Astrocyte of the spinal cord (primary cell): Measurements from ENCODE around the gene NEU4.

Source experiments
- DNase-seq: peaks from one replicate; pipeline ENCODE4 v3.0.0; 2011; ENCODE audit warnings: low read depth, low spot score
- H3K4me3 ChIP-seq: 2 replicates; pipeline ENCODE4 v1.5.1; 2011; ENCODE audit warnings: low read depth, mild to moderate bottlenecking, low read length, moderate library complexity
- in situ Hi-C: cut with HindIII; loops from 2 replicates; pipeline ENCODE4 v1.10.0; 2017; ENCODE audit warnings: low sequenced_read_pairs
- TF ChIP-seq, protein P1 (sequence below): IDR thresholded peaks from 2 replicates; pipeline ENCODE4 v1.5.1; 2012; ENCODE audit warnings: low read depth, mild to moderate bottlenecking, low read length, inconsistent platforms

The NEU4 gene

GRCh38 chr2:241809383-241810306 lies 652 bp downstream of the NEU4 start:
- no peak overlapping the region for H3K4me3 ChIP-seq
- TF ChIP-seq, protein P1, sequence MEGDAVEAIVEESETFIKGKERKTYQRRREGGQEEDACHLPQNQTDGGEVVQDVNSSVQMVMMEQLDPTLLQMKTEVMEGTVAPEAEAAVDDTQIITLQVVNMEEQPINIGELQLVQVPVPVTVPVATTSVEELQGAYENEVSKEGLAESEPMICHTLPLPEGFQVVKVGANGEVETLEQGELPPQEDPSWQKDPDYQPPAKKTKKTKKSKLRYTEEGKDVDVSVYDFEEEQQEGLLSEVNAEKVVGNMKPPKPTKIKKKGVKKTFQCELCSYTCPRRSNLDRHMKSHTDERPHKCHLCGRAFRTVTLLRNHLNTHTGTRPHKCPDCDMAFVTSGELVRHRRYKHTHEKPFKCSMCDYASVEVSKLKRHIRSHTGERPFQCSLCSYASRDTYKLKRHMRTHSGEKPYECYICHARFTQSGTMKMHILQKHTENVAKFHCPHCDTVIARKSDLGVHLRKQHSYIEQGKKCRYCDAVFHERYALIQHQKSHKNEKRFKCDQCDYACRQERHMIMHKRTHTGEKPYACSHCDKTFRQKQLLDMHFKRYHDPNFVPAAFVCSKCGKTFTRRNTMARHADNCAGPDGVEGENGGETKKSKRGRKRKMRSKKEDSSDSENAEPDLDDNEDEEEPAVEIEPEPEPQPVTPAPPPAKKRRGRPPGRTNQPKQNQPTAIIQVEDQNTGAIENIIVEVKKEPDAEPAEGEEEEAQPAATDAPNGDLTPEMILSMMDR = no peak
- in situ Hi-C loops = no loop called here
- DNase-seq = no peak

DNA sequence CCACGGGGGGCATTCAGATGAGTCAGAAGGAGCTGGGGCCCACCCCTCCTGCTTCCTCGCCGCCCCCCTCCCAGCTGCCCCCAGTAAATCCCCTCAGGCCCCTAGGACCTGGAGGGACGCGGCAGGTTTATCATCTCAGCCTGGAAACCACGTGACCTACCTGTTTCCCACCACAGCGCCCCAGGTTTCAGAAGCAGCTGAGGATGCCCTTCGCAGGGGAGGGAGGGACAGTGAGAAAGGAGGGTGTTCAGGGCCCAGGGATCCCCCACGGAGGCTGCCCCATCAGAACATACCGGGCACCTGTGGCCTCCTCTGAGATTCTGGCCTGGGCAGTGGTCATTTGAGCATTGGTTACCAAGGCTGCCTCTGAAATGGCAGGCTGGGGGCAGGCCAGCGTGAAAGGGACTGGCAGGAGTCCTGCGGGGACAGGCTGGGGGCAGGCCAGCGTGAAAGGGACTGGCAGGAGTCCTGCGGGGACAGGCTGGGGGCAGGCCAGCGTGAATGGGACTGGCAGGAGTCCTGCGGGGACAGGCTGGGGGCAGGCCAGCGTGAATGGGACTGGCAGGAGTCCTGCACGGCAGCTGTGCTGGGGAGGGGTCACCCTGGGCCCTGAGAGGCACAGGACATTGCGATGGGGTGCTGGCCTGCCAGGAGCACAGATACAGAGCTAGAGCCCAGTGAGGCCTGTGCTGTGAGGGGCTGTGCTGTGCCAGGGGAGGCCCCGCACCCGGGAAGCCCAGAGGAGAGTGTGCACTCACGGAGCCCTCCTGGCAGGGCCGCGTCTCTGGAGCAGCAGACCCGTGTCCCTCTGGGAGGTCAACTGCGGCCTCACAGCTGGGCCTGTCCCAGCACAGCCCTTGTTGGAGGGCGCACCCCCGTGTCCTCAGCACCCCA lies 1.6 kb downstream of the NEU4 start:
- in situ Hi-C loops = no loop called here
- TF ChIP-seq, protein P1 = no peak
- DNase-seq = no peak
- no peak overlapping the region for H3K4me3 ChIP-seq

GRCh38 chr2:241811201-241811951 lies 2.4 kb downstream of the NEU4 start:
- no peak overlapping the region for H3K4me3 ChIP-seq
- DNase-seq = no peak
- in situ Hi-C loops = no loop called here
- TF ChIP-seq, protein P1 = no peak

DNA sequence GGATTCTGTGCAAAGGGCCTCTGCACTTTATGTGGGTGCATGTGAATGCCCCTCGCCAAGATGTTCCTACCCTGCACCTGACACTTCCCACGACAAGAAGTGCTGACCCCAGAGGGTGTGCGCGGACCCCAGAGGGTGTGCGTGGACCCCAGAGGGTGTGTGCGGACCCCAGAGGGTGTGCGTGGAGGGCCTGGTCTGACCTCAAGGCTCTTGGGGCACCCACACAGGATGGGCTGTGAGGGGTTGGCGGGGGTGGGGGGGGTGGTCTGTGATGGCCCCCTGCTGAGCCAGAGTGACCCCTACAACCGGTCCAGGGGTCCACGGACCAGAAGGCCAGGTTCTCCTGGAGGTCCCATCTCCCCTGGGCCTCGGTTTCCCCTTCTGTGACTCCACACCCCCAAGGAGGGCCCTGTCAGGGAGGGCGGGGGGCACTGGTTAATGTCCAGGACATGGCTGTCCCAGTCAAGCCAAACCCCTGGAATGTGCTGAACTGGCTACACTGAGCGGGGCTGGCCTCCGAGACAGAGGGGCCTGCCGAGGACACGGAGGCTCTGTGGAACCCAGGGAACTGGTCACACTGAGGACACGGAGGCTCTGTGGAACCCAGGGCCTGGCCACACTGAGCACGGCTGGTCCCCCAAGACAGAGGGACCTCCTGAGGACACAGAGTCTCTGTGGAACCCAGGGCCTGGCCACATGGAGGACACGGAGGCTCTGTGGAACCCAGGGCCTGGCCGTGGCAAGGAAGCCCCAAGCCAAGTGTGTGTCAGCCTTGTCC lies 3.1 kb downstream of the NEU4 start:
- DNase-seq = no peak
- in situ Hi-C loops = no loop called here
- H3K4me3 ChIP-seq = no peak overlapping the region
- TF ChIP-seq, protein P1 = no peak

DNA sequence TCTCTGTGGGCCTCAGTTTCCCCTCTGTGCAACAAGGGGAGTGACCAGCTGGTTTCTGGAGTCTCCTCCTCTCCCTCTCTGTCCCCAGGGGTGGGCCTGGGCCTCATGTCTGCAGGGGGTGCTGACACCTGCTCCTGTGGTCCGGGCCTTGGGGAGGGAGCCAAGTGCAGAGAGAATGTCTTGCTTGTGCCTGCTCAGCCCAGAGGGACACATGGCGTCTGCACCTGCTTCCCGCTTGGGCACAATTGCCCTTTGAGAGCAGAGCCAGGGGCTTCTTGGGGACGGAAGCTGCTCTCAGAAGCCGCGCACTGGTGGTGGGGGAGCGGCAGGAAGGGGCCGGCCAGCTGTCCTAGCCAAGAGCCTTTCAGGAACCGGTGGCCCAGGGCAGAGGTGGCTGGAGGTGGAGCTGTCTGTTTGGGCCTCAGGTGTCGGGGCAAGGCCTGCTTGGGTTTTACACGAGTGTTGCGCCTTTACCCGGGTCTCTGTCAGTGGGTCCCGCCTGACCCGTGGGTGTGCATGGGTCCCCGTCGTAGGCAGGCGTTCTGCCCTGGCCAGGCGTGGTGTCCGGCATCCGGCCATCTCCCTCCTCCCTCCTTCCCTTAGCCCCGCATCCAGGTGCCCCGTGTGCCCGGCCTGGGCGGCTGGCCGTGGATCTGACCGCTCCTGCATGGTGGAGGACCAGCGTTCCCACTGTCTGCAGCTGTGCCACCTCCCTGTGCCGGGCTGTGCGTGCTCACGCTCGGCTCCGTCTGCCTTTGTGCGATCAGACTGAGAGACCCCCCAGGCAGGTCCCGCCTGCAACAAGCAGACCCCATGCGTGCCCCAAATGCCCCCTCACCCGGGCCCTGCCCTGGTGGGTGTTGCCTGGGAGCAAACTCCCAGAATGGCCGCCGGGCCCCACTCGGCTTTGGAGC lies 4.0 kb downstream of the NEU4 start:
- DNase-seq = no peak
- in situ Hi-C loops = no loop called here
- no peak overlapping the region for H3K4me3 ChIP-seq
- TF ChIP-seq, protein P1 = no peak
